Stimulated activated CD4-positive, alpha-beta T cell treated with anti-CD3 and anti-CD28 coated beads, Interleukin-4, amount 100 ng/mL, for 24 hours (primary cell): ENCODE data around the gene OGFR.

Experiments used
- DNase-seq: peaks from one replicate; pipeline ENCODE4 v3.0.0-alpha.2; 2020

OGFR gene

GRCh38 chr20:62828051-62828450 is 23.4 kb downstream of the OGFR start:
- no peak for DNase-seq

GRCh38 chr20:62828511-62829230 is 24.0 kb downstream of the OGFR start:
- DNase-seq = no peak

- DNase-seq = no peak
Observed at GRCh38 chr20:62829231-62830230, 24.9 kb downstream of the OGFR start.

- DNase-seq = no peak
Observed at GRCh38 chr20:62830251-62830650, 25.6 kb downstream of the OGFR start.

GRCh38 chr20:62830821-62831220 is 26.2 kb downstream of the OGFR start:
- no peak for DNase-seq

GRCh38 chr20:62831361-62831788 is 26.7 kb downstream of the OGFR start:
- DNase-seq = no peak

GRCh38 chr20:62831854-62832211 is 27.2 kb downstream of the OGFR start:
- no peak for DNase-seq

GRCh38 chr20:62832212-62832922 is 27.7 kb downstream of the OGFR start:
- no peak for DNase-seq

- DNase-seq = no peak
Observed at GRCh38 chr20:62832951-62833391, 28.3 kb downstream of the OGFR start.

- no peak for DNase-seq
Observed at GRCh38 chr20:62834967-62835730, 30.5 kb downstream of the OGFR start.

GRCh38 chr20:62835931-62836861 is 31.6 kb downstream of the OGFR start:
- DNase-seq = no peak

- DNase-seq = no peak
Observed at GRCh38 chr20:62836967-62837490, 32.4 kb downstream of the OGFR start.

- DNase-seq = no peak
Observed at GRCh38 chr20:62837790-62838127, 33.1 kb downstream of the OGFR start.

- no peak for DNase-seq
Observed at GRCh38 chr20:62838128-62838891, 33.7 kb downstream of the OGFR start.

GRCh38 chr20:62839261-62839660 is 34.6 kb downstream of the OGFR start:
- DNase-seq = no peak

- no peak for DNase-seq
Observed at GRCh38 chr20:62839816-62840215, 35.2 kb downstream of the OGFR start.

GRCh38 chr20:62840244-62841197 is 35.9 kb downstream of the OGFR start:
- DNase-seq = no peak

GRCh38 chr20:62841705-62842212 is 37.1 kb downstream of the OGFR start:
- no peak for DNase-seq

GRCh38 chr20:62843656-62844055 is 39.0 kb downstream of the OGFR start:
- DNase-seq = no peak
